Measurements from ENCODE around the gene GPR135.
A peak's percentile ranks its signal among the peaks of the same experiment; 100 is the strongest.

DNA sequence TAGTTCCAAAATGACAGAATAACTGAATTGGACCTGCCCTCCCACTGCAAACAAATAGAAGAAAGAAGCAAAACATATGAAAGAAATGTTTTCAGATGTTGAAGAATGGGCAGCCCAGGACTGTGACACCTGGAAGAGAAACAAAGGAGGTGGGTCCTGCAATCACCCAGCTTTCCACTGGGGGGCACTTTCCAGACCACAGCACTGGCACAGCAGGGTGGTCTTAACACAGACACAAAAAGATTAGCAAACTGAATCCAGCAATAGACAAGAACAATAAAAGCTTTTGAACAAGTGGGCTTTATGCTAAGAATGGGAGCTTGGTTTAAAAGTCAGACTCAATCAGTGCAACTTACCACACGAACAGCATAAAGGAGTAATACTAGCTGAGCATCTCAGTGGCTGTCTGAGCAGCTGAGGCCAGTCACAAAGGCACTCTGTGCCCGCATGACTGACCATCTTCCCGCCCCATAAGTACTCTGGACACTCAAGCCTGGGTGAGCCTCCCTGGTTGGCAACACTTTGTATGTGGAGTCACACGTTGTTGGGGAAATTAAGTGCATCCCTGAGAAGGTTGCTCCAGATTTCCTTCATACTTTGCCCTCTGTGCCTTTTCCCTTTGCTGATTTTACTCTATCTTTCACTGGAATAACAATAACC, 46.9 kb upstream of the GPR135 start:
- TF ChIP-seq, protein P1, sequence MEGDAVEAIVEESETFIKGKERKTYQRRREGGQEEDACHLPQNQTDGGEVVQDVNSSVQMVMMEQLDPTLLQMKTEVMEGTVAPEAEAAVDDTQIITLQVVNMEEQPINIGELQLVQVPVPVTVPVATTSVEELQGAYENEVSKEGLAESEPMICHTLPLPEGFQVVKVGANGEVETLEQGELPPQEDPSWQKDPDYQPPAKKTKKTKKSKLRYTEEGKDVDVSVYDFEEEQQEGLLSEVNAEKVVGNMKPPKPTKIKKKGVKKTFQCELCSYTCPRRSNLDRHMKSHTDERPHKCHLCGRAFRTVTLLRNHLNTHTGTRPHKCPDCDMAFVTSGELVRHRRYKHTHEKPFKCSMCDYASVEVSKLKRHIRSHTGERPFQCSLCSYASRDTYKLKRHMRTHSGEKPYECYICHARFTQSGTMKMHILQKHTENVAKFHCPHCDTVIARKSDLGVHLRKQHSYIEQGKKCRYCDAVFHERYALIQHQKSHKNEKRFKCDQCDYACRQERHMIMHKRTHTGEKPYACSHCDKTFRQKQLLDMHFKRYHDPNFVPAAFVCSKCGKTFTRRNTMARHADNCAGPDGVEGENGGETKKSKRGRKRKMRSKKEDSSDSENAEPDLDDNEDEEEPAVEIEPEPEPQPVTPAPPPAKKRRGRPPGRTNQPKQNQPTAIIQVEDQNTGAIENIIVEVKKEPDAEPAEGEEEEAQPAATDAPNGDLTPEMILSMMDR (IDR thresholded peaks at IDR 0.05; ENCODE audit: poor library complexity, severe bottlenecking): peak; percentile 72
- TF ChIP-seq MXI1 (conservative IDR thresholded peaks at IDR 0.05; ENCODE audit: poor library complexity, severe bottlenecking) (no peak), EZH2 (IDR thresholded peaks at IDR 0.05; ENCODE audit: borderline replicate concordance, insufficient read depth, low read length, poor library complexity, severe bottlenecking) (no peak), EP300 (conservative IDR thresholded peaks at IDR 0.05; ENCODE audit: poor library complexity, severe bottlenecking) (no peak), POLR2AphosphoS5 (IDR thresholded peaks at IDR 0.05) (no peak), RAD21 (conservative IDR thresholded peaks at IDR 0.05) (peak; percentile 58), TAF1 (IDR thresholded peaks at IDR 0.05; ENCODE audit: low read depth) (no peak)
- TF ChIP-seq, protein P2, sequence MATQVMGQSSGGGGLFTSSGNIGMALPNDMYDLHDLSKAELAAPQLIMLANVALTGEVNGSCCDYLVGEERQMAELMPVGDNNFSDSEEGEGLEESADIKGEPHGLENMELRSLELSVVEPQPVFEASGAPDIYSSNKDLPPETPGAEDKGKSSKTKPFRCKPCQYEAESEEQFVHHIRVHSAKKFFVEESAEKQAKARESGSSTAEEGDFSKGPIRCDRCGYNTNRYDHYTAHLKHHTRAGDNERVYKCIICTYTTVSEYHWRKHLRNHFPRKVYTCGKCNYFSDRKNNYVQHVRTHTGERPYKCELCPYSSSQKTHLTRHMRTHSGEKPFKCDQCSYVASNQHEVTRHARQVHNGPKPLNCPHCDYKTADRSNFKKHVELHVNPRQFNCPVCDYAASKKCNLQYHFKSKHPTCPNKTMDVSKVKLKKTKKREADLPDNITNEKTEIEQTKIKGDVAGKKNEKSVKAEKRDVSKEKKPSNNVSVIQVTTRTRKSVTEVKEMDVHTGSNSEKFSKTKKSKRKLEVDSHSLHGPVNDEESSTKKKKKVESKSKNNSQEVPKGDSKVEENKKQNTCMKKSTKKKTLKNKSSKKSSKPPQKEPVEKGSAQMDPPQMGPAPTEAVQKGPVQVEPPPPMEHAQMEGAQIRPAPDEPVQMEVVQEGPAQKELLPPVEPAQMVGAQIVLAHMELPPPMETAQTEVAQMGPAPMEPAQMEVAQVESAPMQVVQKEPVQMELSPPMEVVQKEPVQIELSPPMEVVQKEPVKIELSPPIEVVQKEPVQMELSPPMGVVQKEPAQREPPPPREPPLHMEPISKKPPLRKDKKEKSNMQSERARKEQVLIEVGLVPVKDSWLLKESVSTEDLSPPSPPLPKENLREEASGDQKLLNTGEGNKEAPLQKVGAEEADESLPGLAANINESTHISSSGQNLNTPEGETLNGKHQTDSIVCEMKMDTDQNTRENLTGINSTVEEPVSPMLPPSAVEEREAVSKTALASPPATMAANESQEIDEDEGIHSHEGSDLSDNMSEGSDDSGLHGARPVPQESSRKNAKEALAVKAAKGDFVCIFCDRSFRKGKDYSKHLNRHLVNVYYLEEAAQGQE (IDR thresholded peaks at IDR 0.05; ENCODE audit: borderline replicate concordance): no peak

Data from neural cell (in vitro differentiated cells).